Measurements from ENCODE around the gene LRRC14B.
"Not testable (repeated sequence)": the region's sequence is repeated elsewhere in the genome, so short reads cannot be mapped to it uniquely, and the experiment has no call there.

LRRC14B gene

DNA sequence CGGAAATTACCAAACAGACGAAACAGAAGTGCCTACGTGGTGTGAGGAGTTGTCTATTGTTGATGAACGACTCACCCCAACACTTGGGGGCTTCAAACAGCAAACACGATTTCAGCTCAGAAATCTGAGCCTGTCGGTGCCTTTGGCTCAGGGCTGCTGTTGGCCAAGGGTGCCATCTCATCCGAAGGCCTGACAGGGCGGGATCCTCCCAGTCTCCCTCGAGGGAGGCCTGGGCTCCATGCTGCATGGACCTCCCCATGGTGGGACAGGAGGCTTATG lies 1.3 kb downstream of the LRRC14B start:
- DNase-seq (ENCODE audit: low read depth) = no peak

- DNase-seq (ENCODE audit: low read depth) = no peak
These were observed 1.9 kb downstream of the LRRC14B start for GRCh38 chr5:192970-193831.

- no peak for DNase-seq (ENCODE audit: low read depth)
These were observed 2.8 kb downstream of the LRRC14B start for GRCh38 chr5:194102-194501.

GRCh38 chr5:194603-195209 lies 3.4 kb downstream of the LRRC14B start:
- DNase-seq (ENCODE audit: low read depth) = no peak

- no peak for DNase-seq (ENCODE audit: low read depth)
These were observed 4.3 kb downstream of the LRRC14B start for GRCh38 chr5:195401-196160.

GRCh38 chr5:196350-196749 lies 5.1 kb downstream of the LRRC14B start:
- DNase-seq (ENCODE audit: low read depth) = no peak

- not testable (repeated sequence) for DNase-seq (ENCODE audit: low read depth)
These were observed 5.7 kb downstream of the LRRC14B start for GRCh38 chr5:197031-197430.

GRCh38 chr5:197892-198489 lies 6.7 kb downstream of the LRRC14B start:
- DNase-seq (ENCODE audit: low read depth) = no peak

DNA sequence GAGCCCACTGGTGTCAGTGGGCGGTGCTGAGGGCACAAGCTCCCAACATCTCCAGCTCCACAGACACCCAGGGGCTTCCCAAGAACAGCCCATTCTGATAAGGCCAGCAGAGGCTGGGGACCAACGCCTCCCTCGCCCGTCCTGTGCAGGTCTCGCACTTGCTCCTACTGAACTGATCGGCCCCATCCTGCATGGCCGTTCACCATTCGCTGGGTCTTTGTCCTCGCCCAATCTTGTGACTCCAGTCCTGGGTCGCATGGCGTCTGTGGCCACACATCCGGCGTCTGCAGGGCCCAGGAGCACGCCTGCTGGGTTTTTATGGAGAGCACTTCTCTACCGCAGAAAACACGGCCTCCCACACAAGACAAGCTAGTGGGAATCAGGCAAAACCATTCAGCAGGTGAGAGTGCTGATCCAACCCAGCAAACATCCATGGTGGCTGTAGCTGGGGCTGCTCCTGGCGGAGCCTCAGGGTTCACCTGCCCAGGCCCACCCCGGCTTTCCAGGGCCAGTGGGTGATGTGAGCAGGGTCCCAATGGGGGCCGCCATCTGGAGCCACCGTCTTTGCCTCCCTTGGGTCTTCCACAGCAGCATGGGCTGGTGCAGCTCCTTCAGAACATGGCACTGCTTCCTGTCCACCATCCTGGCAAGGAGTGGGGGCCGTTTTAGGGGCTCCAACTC lies 7.4 kb downstream of the LRRC14B start:
- no peak for DNase-seq (ENCODE audit: low read depth)

GRCh38 chr5:199197-199949 lies 8.1 kb downstream of the LRRC14B start:
- no peak for DNase-seq (ENCODE audit: low read depth)

- DNase-seq (ENCODE audit: low read depth) = no peak
These were observed 8.8 kb downstream of the LRRC14B start for GRCh38 chr5:199950-200645.

GRCh38 chr5:200985-201384 lies 9.7 kb downstream of the LRRC14B start:
- no peak for DNase-seq (ENCODE audit: low read depth)

- no peak for DNase-seq (ENCODE audit: low read depth)
These were observed 10.4 kb downstream of the LRRC14B start for GRCh38 chr5:201672-202071.

GRCh38 chr5:203246-203930 lies 12.1 kb downstream of the LRRC14B start:
- no peak for DNase-seq (ENCODE audit: low read depth)

- no peak for DNase-seq (ENCODE audit: low read depth)
These were observed 12.7 kb downstream of the LRRC14B start for GRCh38 chr5:204001-204400.

- DNase-seq (ENCODE audit: low read depth) = no peak
These were observed 13.2 kb downstream of the LRRC14B start for GRCh38 chr5:204462-204861.

- no peak for DNase-seq (ENCODE audit: low read depth)
These were observed 13.8 kb downstream of the LRRC14B start for GRCh38 chr5:204966-205670.

- DNase-seq (ENCODE audit: low read depth) = no peak
These were observed 15.1 kb downstream of the LRRC14B start for GRCh38 chr5:206406-206805.

GRCh38 chr5:206927-207536 lies 15.7 kb downstream of the LRRC14B start:
- DNase-seq (ENCODE audit: low read depth) = no peak
